A549 treated with AZD2906 at 1 μM for 4 hours (cell line): ENCODE results near the gene FOXC2. TPM values are rescaled to one million over a fixed set of nuclear protein-coding genes. Genes with fewer than 3 reads are reported as not detected.

Experiments
- total RNA-seq: library from RNA; stranded (reverse); fragments of 200-300 nt; extraction: Qiagen RNA extraction; gene quantifications from 5 replicates; pipeline ENCODE4 v1.2.3, GENCODE V29; 2022

Gene FOXC2
- total RNA-seq = 4.9 to 6.2 TPM (median 5.8 TPM) in 5 replicates

DNA sequence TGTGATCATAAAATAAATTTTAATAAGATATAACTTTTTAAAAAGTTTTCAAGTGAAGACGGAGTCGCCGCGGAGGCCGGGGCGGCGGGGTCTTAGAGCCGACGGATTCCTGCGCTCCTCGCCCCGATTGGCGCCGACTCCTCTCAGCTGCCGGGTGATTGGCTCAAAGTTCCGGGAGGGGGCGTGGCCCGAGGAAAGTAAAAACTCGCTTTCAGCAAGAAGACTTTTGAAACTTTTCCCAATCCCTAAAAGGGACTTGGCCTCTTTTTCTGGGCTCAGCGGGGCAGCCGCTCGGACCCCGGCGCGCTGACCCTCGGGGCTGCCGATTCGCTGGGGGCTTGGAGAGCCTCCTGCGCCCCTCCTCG, at the start of gene FOXC2:
Gene FOXC2, plus strand, starts transcription at position 229 of the 365 bp plus-strand sequence. CDS start 507 bp downstream, outside the sequence.

DNA sequence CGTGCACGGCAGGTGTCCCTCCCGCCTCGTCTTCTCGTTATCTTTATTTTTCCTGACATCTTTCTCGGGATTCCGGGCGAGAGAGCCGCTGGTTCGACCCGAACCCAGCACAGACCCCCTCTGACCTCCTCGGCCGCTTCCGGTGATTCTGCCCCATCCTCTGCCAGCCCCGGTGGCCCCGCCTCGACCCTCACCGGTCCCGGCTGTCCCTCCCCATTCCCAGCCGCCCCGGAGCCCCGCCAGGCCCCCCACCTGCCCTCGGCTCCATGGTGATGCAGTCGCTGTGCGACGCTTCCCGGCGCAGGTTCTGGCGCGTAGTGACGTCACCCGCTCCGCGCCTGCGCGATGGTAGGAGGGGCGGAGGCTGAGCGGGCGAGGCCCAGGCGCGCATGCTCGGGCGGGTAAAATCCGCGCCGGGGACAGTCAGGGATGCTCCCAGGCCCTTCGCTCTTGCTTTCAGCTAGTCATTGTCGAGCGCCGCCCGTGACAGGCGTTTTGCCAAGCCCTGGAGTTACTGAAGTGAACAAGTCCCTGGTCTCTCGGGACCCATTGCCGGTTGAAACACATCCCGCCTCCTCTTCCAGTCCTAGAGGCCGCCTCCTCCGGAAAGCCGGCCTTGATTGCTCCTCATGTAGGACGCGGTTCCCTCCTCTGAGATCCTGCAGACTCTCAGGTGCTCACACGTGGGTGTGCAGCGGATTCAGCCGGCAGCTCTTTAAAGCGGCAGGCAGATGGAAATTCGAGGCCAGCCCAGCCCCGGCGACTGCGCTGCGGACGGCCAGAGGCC, 11.5 kb upstream of the FOXC2 start, which contains the start of gene MTHFSD:
Gene MTHFSD, minus strand, starts transcription at position 319 of the 787 bp plus-strand sequence. Its CDS starts 51 bp downstream, at position 268.

DNA sequence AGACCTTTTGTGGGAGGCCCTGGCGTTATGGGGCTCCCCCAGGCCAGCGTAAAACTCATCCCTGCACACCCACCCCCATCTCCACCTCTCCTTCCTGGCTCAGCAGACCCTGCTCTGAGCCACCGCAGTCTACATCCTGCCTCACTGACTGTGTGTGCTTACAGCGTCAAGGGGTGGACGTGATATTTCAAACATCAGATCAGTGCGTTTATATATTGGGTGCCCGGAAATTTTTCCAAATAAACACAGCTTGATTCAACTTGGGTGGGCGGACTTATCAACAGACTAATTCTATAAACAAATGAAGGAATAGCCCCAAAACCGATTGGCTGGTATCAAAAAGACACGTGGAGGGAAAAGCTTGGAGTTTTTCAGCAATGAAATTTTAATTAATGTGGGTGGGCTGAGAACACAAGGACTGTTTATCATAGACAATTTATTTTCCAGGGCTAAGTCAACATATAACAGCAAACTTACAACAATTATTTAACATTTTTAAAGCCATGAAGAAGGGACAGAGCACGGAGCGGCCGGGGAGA, 11.5 kb downstream of the FOXC2 start, which contains the start of gene FOXL1:
Gene FOXL1, plus strand, starts transcription at position 489 of the 539 bp plus-strand sequence. CDS start 175 bp downstream, outside the sequence.

Other genes starting within 250 kb of the FOXC2 start
- gene FOXF1, start 56.3 kb upstream of the FOXC2 start, total RNA-seq = not detected in 5 replicates
- 9.4 to 11.5 TPM (median 11.2 TPM) in 5 replicates for gene MTHFSD, start 11.6 kb upstream of the FOXC2 start, total RNA-seq
- gene FOXL1, start 11.7 kb downstream of the FOXC2 start, total RNA-seq = 1.3 to 2.1 TPM (median 2.0 TPM) in 5 replicates